Small intestine (tissue), 4 donors: Measurements from ENCODE around the gene EGR4. TPM values are rescaled to one million over a fixed set of nuclear protein-coding genes. Genes with fewer than 3 reads are reported as not detected.

ENCODE experiments used
- polyA plus RNA-seq, 4 donors: library from polyadenylated mRNA; stranded (reverse) in 3 of 4; unstranded in 1 of 4; fragments of 200-250 nt in 3 of 4; fragments of 120-200 nt in 1 of 4; gene quantifications; one replicate each; pipeline versions ENCODE4 v1.2.1 to v1.2.3, GENCODE V29; 2013
- donor health status: healthy with polysubstance abuse.
- donor health status: Bipolar disorder and iron deficiency.
- donor health status: healthy.

The EGR4 gene
- polyA plus RNA-seq, 4 donors, result 0.01 to 0.04 TPM; not detected in 2

Other genes starting within 250 kb of the EGR4 start
- gene SFXN5, start 221.8 kb downstream of the EGR4 start, polyA plus RNA-seq, result 10 to 100 TPM in 2 of 4 donors, 1 to 10 TPM in 2; 5.4 to 28.5 (median 9.8) TPM
- 10 to 100 TPM in 2 of 4 donors, 1 to 10 TPM in 2; 5.1 to 37.3 (median 8.3) TPM for gene RAB11FIP5, start 180.6 kb downstream of the EGR4 start, polyA plus RNA-seq
- gene NOTO, start 91.0 kb downstream of the EGR4 start, polyA plus RNA-seq, result not detected
- gene SMYD5, start 79.3 kb downstream of the EGR4 start, polyA plus RNA-seq, result 10 to 100 TPM in 2 of 4 donors, 1 to 10 TPM in 2; 3.1 to 26.2 (median 10.7) TPM
- 100 to 1,000 TPM in 1 of 4 donors, 10 to 100 TPM in 3; 11.9 to 113 (median 46.4) TPM for gene PRADC1, start 60.3 kb downstream of the EGR4 start, polyA plus RNA-seq
- 100 to 1,000 TPM; 120 to 196 (median 143) TPM for gene CCT7, start 59.2 kb downstream of the EGR4 start, polyA plus RNA-seq
- 1 to 10 TPM in 2 of 4 donors, under 1 TPM in 2; 0.54 to 2.1 (median 1.0) TPM for gene FBXO41, start 9.1 kb downstream of the EGR4 start, polyA plus RNA-seq
- 10 to 100 TPM in 1 of 4 donors, 1 to 10 TPM in 3; 2.7 to 23.4 (median 6.1) TPM for gene ALMS1, start 92.3 kb upstream of the EGR4 start, polyA plus RNA-seq